OCI-LY3 (cell line): ENCODE data around the gene SART3.
A peak's percentile ranks its signal among the peaks of the same experiment; 100 is the strongest.

ENCODE experiments used
- H2AFZ ChIP-seq: fragments of 200-600, 300-600 bp; shearing (Covaris generic); 2 replicates; pipeline ENCODE4 v1.6.0; 2014; ENCODE audit warnings: antibody characterized with exemption, low read depth, low read length
- H3K27ac ChIP-seq: fragments of 200-600, 300-600 bp; sonication (generic); 2 replicates; pipeline ENCODE4 v1.5.1; 2014; ENCODE audit warnings: mild to moderate bottlenecking, low read length, moderate library complexity, mixed read lengths
- H3K27me3 ChIP-seq: fragments of 200-600, 300-600 bp; sonication (generic); 2 replicates; pipeline ENCODE4 v1.6.1; 2014; ENCODE audit warnings: low read depth, low read length, mixed read lengths
- H3K36me3 ChIP-seq: fragments of 200-600, 300-600 bp; sonication (generic); replicated peaks from 2 replicates; pipeline ENCODE3; 2014; ENCODE audit warnings: low read depth, low read length, mixed read lengths
- H3K4me1 ChIP-seq: fragments of 300-600, 200-600 bp; sonication (generic); 2 replicates; pipeline ENCODE4 v1.6.1; 2014; ENCODE audit warnings: low read length, mixed read lengths
- H3K4me2 ChIP-seq: fragments of 200-600, 300-600 bp; sonication (generic); 2 replicates; pipeline ENCODE4 v1.6.1; 2014; ENCODE audit warnings: low read length, mixed read lengths
- H3K4me3 ChIP-seq: fragments of 300-600, 200-600 bp; sonication (generic); 2 replicates; pipeline ENCODE4 v1.5.1; 2014; ENCODE audit warnings: antibody characterized with exemption, mild to moderate bottlenecking, low read length, moderate library complexity
- H3K79me2 ChIP-seq: fragments of 300-600, 200-600 bp; shearing (Covaris generic); 2 replicates; pipeline ENCODE4 v1.6.1; 2014; ENCODE audit warnings: mild to moderate bottlenecking, low read length, mixed read lengths
- H3K9ac ChIP-seq: fragments of 300-600, 200-600 bp; shearing (Covaris generic); 2 replicates; pipeline ENCODE4 v1.6.0; 2014; ENCODE audit warnings: mild to moderate bottlenecking, low read length, moderate library complexity
- H3K9me3 ChIP-seq: fragments of 200-600, 300-600 bp; shearing (Covaris generic); 2 replicates; pipeline ENCODE4 v1.6.1; 2014; ENCODE audit warnings: low read length, mixed read lengths; ENCODE audit not compliant: insufficient read depth
- H4K20me1 ChIP-seq: fragments of 200-600, 300-600 bp; sonication (generic); 2 replicates; pipeline ENCODE4 v1.6.1; 2016; ENCODE audit warnings: low read length, mixed read lengths; ENCODE audit not compliant: insufficient read depth
- CTCF ChIP-seq: fragments of 200-600, 300-600 bp; sonication (generic); IDR thresholded peaks from 2 replicates; pipeline ENCODE4 v1.5.1; 2014; ENCODE audit warnings: antibody characterized with exemption, low read length, low read depth
- EZH2phosphoT487 ChIP-seq: fragments of 200-600 bp; shearing (Covaris generic); IDR thresholded peaks from 2 replicates; pipeline ENCODE4 v1.6.1; 2018; ENCODE audit warnings: antibody characterized with exemption, mixed run types, low read depth

The SART3 gene

DNA sequence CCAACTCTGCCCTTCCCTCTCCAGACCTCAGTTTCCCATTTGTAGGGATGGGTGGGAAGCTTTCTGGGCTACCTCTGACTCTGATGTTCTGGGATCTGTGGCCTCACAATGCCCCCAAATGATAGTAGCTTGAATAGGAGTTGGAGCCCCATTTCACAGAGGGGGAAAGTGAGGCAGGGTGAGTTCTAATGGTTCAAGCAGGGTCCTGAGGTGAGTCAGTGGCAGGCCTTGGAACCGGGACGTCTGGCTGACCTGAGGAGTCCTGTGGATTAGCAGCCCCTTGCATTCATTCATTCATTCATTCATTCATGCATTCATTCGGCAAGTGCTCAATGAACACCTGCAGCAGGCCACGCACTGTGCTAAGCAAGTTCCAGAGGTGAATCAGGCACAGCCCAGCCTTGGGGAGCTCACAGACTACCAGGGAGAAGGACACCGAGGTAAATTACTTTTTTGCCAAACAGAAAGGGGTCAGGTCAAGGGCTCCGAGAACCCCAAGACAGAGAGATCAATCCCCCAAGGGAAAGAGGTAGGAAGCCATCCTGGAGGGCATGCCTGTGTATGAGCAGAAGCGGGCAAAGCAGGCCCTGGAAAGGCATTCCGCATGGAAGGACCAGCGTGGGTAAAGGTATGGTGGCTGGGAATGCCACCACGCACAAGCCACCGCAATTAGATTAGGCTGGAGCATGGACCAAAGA is 37.7 kb upstream of the SART3 start:
- TF ChIP-seq EZH2phosphoT487 (no peak), CTCF (no peak)
- no peaks in the 10 kb centered on the region for H3K79me2 ChIP-seq

DNA sequence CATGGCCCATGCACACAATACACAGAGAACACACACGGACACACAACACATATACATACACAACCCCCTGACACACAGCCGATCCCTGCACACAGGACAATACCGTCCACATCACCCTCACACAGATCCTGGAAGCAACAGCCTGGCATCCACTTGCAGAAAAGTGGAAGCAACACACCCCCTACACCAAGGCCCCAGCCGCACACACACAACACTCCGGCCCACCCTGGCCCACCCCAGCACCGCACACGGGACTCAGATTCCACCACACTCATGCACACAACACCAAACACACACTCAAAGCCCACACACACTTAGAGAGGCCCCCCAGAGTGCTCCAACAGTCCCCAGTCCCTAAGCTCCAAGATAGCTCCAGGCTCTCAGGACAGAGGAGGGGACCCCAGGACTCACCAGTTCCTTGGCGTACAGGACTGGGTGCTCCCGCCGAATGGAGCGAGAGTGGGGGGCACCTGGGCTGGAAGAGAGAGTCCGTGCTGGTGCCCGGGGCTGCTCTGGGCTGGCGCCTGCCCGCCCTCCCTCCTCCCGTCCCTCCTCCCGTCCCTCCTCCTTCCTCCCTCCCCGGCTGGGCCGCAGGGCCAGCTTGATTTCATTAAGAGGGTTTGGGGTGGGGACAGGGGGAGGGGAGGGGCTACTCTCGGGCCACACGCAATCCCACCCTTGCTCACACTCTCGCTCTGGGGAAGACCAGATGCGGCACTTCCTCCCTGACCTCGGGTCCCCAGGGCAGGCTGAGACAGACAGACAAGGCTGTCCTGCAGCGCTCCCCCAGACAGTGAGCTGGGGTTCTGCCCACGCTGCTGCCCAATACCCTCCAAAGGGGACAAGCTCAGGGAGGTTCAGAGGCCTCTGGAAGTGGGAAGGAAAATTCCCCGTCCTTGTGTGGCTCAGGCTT is 36.8 kb upstream of the SART3 start, which contains the start of gene TMEM119:
TSS of gene TMEM119 (minus strand) at position 526 of the 913 bp plus-strand sequence. CDS start 5,701 bp downstream, outside the sequence.
- Histone ChIP-seq H3K79me2 (no peaks in the 10 kb centered on the region), H2AFZ (no peak within 1 kb of the TSS), H3K27me3 (peaks cover 3% of the 10 kb centered on the region; the same call in 1 of the 2 replicates), H3K4me3 (peak within 1 kb of the TSS; percentile 27; the same call in 1 of the 2 replicates), H3K4me2 (peak within 1 kb of the TSS; percentile 49), H3K36me3 (no peaks in the 10 kb centered on the region), H3K9me3 (no peaks in the 10 kb centered on the region), H3K4me1 (peaks cover 12% of the 10 kb centered on the region), H3K27ac (no peak within 1 kb of the TSS), H3K9ac (no peak within 1 kb of the TSS), H4K20me1 (no peaks in the 10 kb centered on the region)
- no peak for TF ChIP-seq CTCF

More for the DNA sequence above, 37.7 kb upstream of the SART3 start:
- no peak overlapping the region for H2AFZ ChIP-seq
- H3K9me3 ChIP-seq, result no peaks in the 10 kb centered on the region
- H3K27ac ChIP-seq, result no peak overlapping the region
- no peaks in the 10 kb centered on the region for H4K20me1 ChIP-seq
- H3K4me1 ChIP-seq, result peaks cover 12% of the 10 kb centered on the region
- peak overlapping the region; percentile 49; the same call in 1 of the 2 replicates for H3K4me2 ChIP-seq
- no peak overlapping the region for H3K9ac ChIP-seq
- peaks cover 3% of the 10 kb centered on the region; the same call in 1 of the 2 replicates for H3K27me3 ChIP-seq
- H3K36me3 ChIP-seq, result no peaks in the 10 kb centered on the region
- no peak overlapping the region for H3K4me3 ChIP-seq

GRCh38 chr12:108596854-108597558 is 36.0 kb upstream of the SART3 start:
- H3K9ac ChIP-seq, result no peak overlapping the region
- no peaks in the 10 kb centered on the region for H3K36me3 ChIP-seq
- H3K4me2 ChIP-seq, result no peak overlapping the region
- H3K79me2 ChIP-seq, result no peaks in the 10 kb centered on the region
- TF ChIP-seq EZH2phosphoT487 (no peak), CTCF (no peak)
- H3K4me1 ChIP-seq, result peaks cover 12% of the 10 kb centered on the region
- H2AFZ ChIP-seq, result no peak overlapping the region
- H3K9me3 ChIP-seq, result no peaks in the 10 kb centered on the region
- no peak overlapping the region for H3K27ac ChIP-seq
- no peak overlapping the region for H3K4me3 ChIP-seq
- H4K20me1 ChIP-seq, result no peaks in the 10 kb centered on the region
- H3K27me3 ChIP-seq, result peaks cover 3% of the 10 kb centered on the region; the same call in 1 of the 2 replicates
